HepG2 (cell line): Measurements from ENCODE around the gene EEF1A2. TPM values are rescaled to one million over a fixed set of nuclear protein-coding genes. Genes with fewer than 3 reads are reported as not detected.

Experiments used
- ATAC-seq: fragments of 200-7000 bp; cut with Tn5 transposase; 3 replicates; pipeline ENCODE4 v1.9.1; 2020; ENCODE audit warnings: mild to moderate bottlenecking, moderate library complexity
- BruUV-seq: library from RNA; stranded (reverse); fragments of 400-500 nt; replicated peaks from 2 replicates; lab custom pipeline; 2021; lab: Mats Ljungman, UMichigan
- CTCF ChIA-PET: fragments of 300-600 bp; formaldehyde crosslinking; extraction: SDS; loops from one replicate; lab custom pipeline; 2021; ENCODE audit warnings: low total read pairs, inconsistent platforms, low intra/inter-chr PET ratio; lab: Yijun Ruan, JAX
- POLR2A ChIA-PET: fragments of 350-600 bp; sonication (Branson Sonifier 250); formaldehyde crosslinking; loops from one replicate; lab custom pipeline; 2020; ENCODE audit warnings: antibody characterized with exemption, inconsistent platforms; lab: Yijun Ruan, JAX
- DNase-seq: peaks from one replicate; pipeline ENCODE4 v3.0.0-alpha.2; 2015; ENCODE audit warnings: low spot score
- FAIRE-seq: peaks from 3 replicates; lab custom pipeline; 2011; peaks lifted over from hg19 to GRCh38; lab: Jason Lieb, UNC
- H2AFZ ChIP-seq: one replicate; pipeline ENCODE4 v1.6.1; 2011; ENCODE audit warnings: low read length, inconsistent platforms
- H3K27ac ChIP-seq: fragments of 300-600 bp; 3 replicates; pipeline ENCODE4 v1.8.0; 2011; ENCODE audit warnings: mixed run types, mild to moderate bottlenecking, mixed read lengths, low read length, inconsistent platforms; ENCODE audit not compliant: insufficient read depth; ENCODE audit errors: extremely low read length
- H3K27me3 ChIP-seq, 2 experiments: fragments of 200-600 bp in 1 of 2; 2 replicates in 1 of 2; 3 replicates in 1 of 2; pipeline versions ENCODE4 v1.6.0 to v1.8.0; 2011; ENCODE audit warnings: low read length in 2 of 2, mild to moderate bottlenecking in 2 of 2, moderate library complexity in 2 of 2, inconsistent platforms in 1 of 2; ENCODE audit not compliant: insufficient read depth in 2 of 2, control insufficient read depth in 1 of 2
- H3K36me3 ChIP-seq, 2 experiments: fragments of 200-600 bp in 1 of 2; replicated peaks in 1 of 2; 2 replicates in 1 of 2; 3 replicates in 1 of 2; pipeline versions ENCODE4 v1.5.1 to v1.8.0; 2011; ENCODE audit warnings: low read length in 2 of 2, inconsistent platforms in 1 of 2; ENCODE audit not compliant: insufficient read depth in 2 of 2, control insufficient read depth in 1 of 2
- H3K4me1 ChIP-seq: 2 replicates; pipeline ENCODE4 v1.5.1; 2012; ENCODE audit warnings: low read length, inconsistent platforms; ENCODE audit not compliant: insufficient read depth
- H3K4me2 ChIP-seq: 2 replicates; pipeline ENCODE4 v1.6.0; 2011; ENCODE audit warnings: low read depth, low read length, inconsistent platforms
- H3K4me3 ChIP-seq, 3 experiments: fragments of 200-600 bp in 1 of 3; sonication (generic), shearing (Covaris generic) in 1 of 3; replicated peaks in 1 of 3; 2 replicates each; pipeline ENCODE4 v1.5.1; 2011 to 2016; ENCODE audit warnings: low read length in 3 of 3, inconsistent platforms in 2 of 3, low read depth in 2 of 3, mild to moderate bottlenecking in 2 of 3, control low read depth in 1 of 3, mixed read lengths in 1 of 3; ENCODE audit not compliant: insufficient read depth in 1 of 3
- H3K79me2 ChIP-seq: one replicate; pipeline ENCODE4 v1.6.1; 2011; ENCODE audit warnings: low read length, inconsistent platforms; ENCODE audit not compliant: insufficient read depth
- H3K9ac ChIP-seq: 2 replicates; pipeline ENCODE4 v1.6.0; 2011; ENCODE audit warnings: mild to moderate bottlenecking, low read depth, low read length, inconsistent platforms; ENCODE audit not compliant: insufficient read depth
- H3K9me3 ChIP-seq: 2 replicates; pipeline ENCODE4 v1.5.1; 2012; ENCODE audit warnings: mild to moderate bottlenecking, low read length
- H4K20me1 ChIP-seq: 2 replicates; pipeline ENCODE4 v1.6.0; 2011; ENCODE audit warnings: inconsistent platforms, mild to moderate bottlenecking, low read length, moderate library complexity; ENCODE audit not compliant: insufficient read depth
- CEBPZ ChIP-seq: IDR thresholded peaks from 2 replicates; pipeline ENCODE4 v1.6.1; 2012; ENCODE audit warnings: low read length, improper control_type of control experiment
- HNRNPK ChIP-seq: fragments of 200-400 bp; formaldehyde crosslinking; IDR thresholded peaks from 2 replicates; pipeline ENCODE4 v1.6.1; 2018; ENCODE audit warnings: low read length, low read depth, moderate library complexity, mild to moderate bottlenecking; ENCODE audit not compliant: poor library complexity, severe bottlenecking
- MTA3 ChIP-seq: sonication (generic); formaldehyde crosslinking; IDR thresholded peaks from 2 replicates; pipeline ENCODE4 v1.4.0; 2020; ENCODE audit warnings: missing genetic modification reagents
- NFE2L1 ChIP-seq: sonication (generic); formaldehyde crosslinking; IDR thresholded peaks from 2 replicates; pipeline ENCODE4 v1.4.0; 2020; ENCODE audit warnings: missing genetic modification reagents, mild to moderate bottlenecking, borderline replicate concordance
- NFE2L2 ChIP-seq: fragments of 150-350 bp; IDR thresholded peaks from 2 replicates; pipeline ENCODE4 v1.6.1; 2014; ENCODE audit warnings: low read length
- PCBP1 ChIP-seq: fragments of 200-400 bp; formaldehyde crosslinking; IDR thresholded peaks from 2 replicates; pipeline ENCODE4 v1.6.1; 2017; ENCODE audit warnings: mild to moderate bottlenecking, low read depth, low read length, borderline replicate concordance
- PRPF4 ChIP-seq: fragments of 200-400 bp; formaldehyde crosslinking; IDR thresholded peaks from 2 replicates; pipeline ENCODE4 v1.6.1; 2016; ENCODE audit warnings: low read length, low read depth; ENCODE audit not compliant: poor library complexity, severe bottlenecking
- SNAI1 ChIP-seq: sonication (generic); formaldehyde crosslinking; IDR thresholded peaks from 2 replicates; pipeline ENCODE4 v1.5.0; 2020; ENCODE audit warnings: mild to moderate bottlenecking, missing genetic modification reagents, borderline replicate concordance
- ZBTB33 ChIP-seq: sonication (generic); formaldehyde crosslinking; IDR thresholded peaks from 2 replicates; pipeline ENCODE4 v1.4.0; 2020; ENCODE audit warnings: missing genetic modification reagents
- ZNF350 ChIP-seq: sonication (generic); formaldehyde crosslinking; IDR thresholded peaks from 2 replicates; pipeline ENCODE4 v1.4.0; 2020; ENCODE audit warnings: mild to moderate bottlenecking, low read depth, missing genetic modification reagents, borderline replicate concordance
- ZNF619 ChIP-seq: sonication (generic); formaldehyde crosslinking; IDR thresholded peaks from 2 replicates; pipeline ENCODE4 v1.4.0; 2020; ENCODE audit warnings: mild to moderate bottlenecking, missing genetic modification reagents
- ZNF703 ChIP-seq: sonication (generic); formaldehyde crosslinking; IDR thresholded peaks from 2 replicates; pipeline ENCODE4 v1.5.1; 2020; ENCODE audit warnings: missing genetic modification reagents, mild to moderate bottlenecking, moderate library complexity, borderline replicate concordance
- WGBS: methylation state at CpG from one replicate; pipeline ENCODE4 v1.1.6; 2017; ENCODE audit warnings: low lambda C conversion rate; 5-methylcytosine and 5-hydroxymethylcytosine counted together
- in situ Hi-C: cut with HindIII; loops from 2 replicates; pipeline ENCODE4 v1.10.0; 2017; ENCODE audit warnings: low pct_unique_long_range_greater_than_20kb; ENCODE audit not compliant: extremely low pct_ligation_motif_present
- intact Hi-C: fragments of 100-400 bp; cut with micrococcal nuclease; formaldehyde crosslinking; loops from one replicate; pipeline ENCODE4 v1.10.0; 2022; ENCODE audit not compliant: unreplicated experiment
- polyA plus RNA-seq, 8 experiments: library from polyadenylated mRNA; depleted of rRNA in 3 of 8; stranded (reverse) in 7 of 8; unstranded in 1 of 8; fragments of >200 nt; fragmentation: Illumina TruSeq in 4 of 8; extraction: Trizol in 4 of 8; gene quantifications; 2 replicates each; pipeline versions ENCODE4 v1.2.1 to v1.2.3, GENCODE V29; 2011 to 2016; ENCODE audit warnings: low read depth in 4 of 8, missing spikeins in 1 of 8, mixed read lengths in 1 of 8; ENCODE audit not compliant: insufficient read depth in 1 of 8
- total RNA-seq, 5 experiments: library from RNA; depleted of rRNA; stranded (reverse); fragments of >200 nt; fragmentation: Illumina TruSeq; extraction: Trizol; gene quantifications; 2 replicates each; pipeline ENCODE4 v1.2.3, GENCODE V29; 2016; ENCODE audit warnings: low read depth in 1 of 5

The EEF1A2 gene
- total and polyA plus RNA-seq, 2 of the 13 experiments (the other 11 are each of a cell fraction or from before 2014, with no cell fraction given): 0.44 to 0.87 TPM

- FAIRE-seq (no peak), DNase-seq (no peak), ATAC-seq (peak; percentile 20)
- TF ChIP-seq NFE2L1 (CRISPR knock-in tag): 0 out of 2 replicates have a peak, but pooled peaks have one; percentile 2
- no peak for TF ChIP-seq ZNF703
- TF ChIP-seq CEBPZ: no peak
- TF ChIP-seq SNAI1 (CRISPR knock-in tag): no peak
- peak; percentile 87 for TF ChIP-seq HNRNPK
- no peak for TF ChIP-seq NFE2L2
- TF ChIP-seq PCBP1: peak; percentile 55; the same call in 1 of the 2 replicates
- TF ChIP-seq ZNF350 (CRISPR knock-in tag): no peak
- TF ChIP-seq ZBTB33 (CRISPR knock-in tag): peak; percentile 19; the same call in 1 of the 2 replicates
- TF ChIP-seq MTA3 (CRISPR knock-in tag): no peak
- 0 out of 2 replicates have a peak, but pooled peaks have one; percentile 1 for TF ChIP-seq ZNF619 (CRISPR knock-in tag)
- no peak for TF ChIP-seq PRPF4
- intact Hi-C loops: no loop called here
- H3K27me3 ChIP-seq: peaks cover 24 to 46% of the 10 kb centered on the region in 2 experiments
- POLR2A ChIA-PET: interaction anchor here (1.1 to 2.1 kb wide), 5 partner anchors 14 to 105 kb away, joined by 3 to 11 read pairs (median 8); partner anchors contain the start of genes GMEB2, HELZ2 and PTK6
- no peak overlapping the region for H2AFZ ChIP-seq
- H3K9ac ChIP-seq: 0 out of 2 replicates have a peak overlapping the region, but pooled peaks have one; percentile 40
- in situ Hi-C loops: no loop called here
- H3K36me3 ChIP-seq: no peaks in the 10 kb centered on the region
- H3K4me3 ChIP-seq: peak overlapping the region; percentile 35 to 66 (median 66); a peak in 4 of 6 replicates
- peaks cover 2% of the 10 kb centered on the region; the same call in 1 of the 2 replicates for H4K20me1 ChIP-seq
- WGBS: 35% methylated on average over 22 of the region's 23 CpGs
- H3K27ac ChIP-seq: no peak overlapping the region
- peaks cover 11% of the 10 kb centered on the region for H3K4me1 ChIP-seq
- CTCF ChIA-PET: no interaction called here
- H3K9me3 ChIP-seq: no peaks in the 10 kb centered on the region
- H3K79me2 ChIP-seq: no peaks in the 10 kb centered on the region
- H3K4me2 ChIP-seq: peak overlapping the region; percentile 38
- no TSS peak for BruUV-seq
Measured at GRCh38 chr20:63521602-63522001, 22.7 kb upstream of the EEF1A2 start.
